Superior temporal gyrus (tissue), 1 donor: ENCODE measurements around the gene SUGCT.
A peak's percentile ranks its signal among the peaks of the same experiment; 100 is the strongest.

ENCODE experiments used
- DNase-seq: peaks from one replicate; pipeline ENCODE4 v3.0.0-alpha.2; 2016; ENCODE audit errors: extremely low spot score

SUGCT gene

DNA sequence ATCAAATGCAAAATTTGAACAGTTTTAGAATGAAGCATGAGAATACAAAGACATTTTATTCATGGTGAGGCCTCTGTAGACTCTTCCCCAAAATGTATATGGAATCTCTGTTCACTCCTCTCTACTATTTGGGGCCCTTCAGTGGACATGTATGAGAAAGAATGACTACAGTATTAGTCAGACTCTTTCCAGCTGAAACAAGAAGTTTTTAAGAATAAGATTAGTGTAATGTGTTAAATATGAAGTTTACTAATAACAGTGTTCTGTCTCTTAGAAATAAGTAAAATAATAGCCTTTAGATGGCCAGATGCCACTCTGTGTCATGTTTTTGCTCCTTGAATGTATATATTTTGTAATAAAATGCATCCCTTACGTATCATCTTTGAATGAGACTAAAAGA, 585.6 kb downstream of the SUGCT start:
- no peak for DNase-seq

DNA sequence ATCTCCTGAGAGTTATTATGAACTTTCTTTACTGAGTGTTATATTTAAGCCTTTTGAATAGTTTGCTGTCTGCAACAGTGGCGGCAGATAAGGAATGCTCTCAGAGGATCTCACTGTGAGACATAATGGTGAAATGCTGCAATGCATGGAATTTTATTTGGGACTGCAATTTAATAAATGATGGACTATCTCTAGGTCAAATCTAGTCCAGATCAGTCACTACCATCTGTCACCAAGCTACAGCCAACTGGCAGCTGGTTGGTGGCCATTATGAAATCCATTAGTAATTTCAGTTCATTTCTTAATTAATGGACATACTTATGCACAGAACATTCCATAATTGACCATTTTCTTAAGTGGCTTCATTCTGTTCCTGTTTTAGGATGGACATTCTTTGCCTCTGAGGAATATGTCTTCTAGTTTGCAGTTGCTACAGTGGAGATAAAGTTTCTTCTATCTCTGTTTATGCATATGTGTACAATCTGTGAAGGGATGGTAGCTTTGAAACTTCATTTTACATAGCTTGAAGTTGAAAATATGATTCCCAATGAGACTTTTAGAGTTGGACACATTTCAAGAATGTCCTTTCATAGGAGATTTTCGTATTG, 586.6 kb downstream of the SUGCT start:
- no peak for DNase-seq

DNA sequence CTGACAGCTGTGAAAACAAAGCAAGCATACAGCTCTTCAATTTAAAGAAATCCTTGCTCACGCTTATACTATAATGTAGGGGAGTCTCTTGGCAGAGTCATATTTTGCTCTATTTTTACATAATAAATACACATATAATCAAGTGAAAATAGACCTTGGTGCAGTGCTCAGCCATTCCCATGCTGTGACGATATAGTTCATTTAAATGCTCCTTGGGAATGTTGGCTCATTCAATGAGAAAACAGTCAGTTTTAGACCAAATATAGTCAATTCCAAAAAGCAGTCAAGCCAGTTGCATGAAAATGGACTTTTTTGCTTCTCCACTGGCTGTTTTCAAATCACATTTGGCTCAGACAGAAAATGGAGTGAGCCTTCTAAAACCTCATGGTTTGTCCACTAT, 587.4 kb downstream of the SUGCT start:
- DNase-seq: no peak

DNA sequence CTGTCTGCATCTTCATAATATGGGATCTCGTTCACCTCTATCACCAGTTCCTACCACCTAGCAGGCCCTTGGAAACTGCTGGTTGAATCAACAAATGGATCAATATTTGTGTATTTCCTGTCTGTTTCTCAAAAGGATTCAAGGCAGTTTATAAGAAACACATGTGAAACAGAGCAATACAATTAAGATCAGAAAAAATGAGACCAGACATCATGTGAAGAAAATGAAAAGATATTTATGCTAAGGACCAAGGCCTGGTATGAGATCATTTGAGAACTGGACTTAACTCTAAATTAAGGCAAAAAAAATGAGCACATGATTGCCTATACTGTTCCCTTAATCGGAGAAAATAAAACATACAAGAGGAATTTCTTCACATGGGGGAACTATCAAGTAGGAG, 589.0 kb downstream of the SUGCT start:
- no peak for DNase-seq

DNA sequence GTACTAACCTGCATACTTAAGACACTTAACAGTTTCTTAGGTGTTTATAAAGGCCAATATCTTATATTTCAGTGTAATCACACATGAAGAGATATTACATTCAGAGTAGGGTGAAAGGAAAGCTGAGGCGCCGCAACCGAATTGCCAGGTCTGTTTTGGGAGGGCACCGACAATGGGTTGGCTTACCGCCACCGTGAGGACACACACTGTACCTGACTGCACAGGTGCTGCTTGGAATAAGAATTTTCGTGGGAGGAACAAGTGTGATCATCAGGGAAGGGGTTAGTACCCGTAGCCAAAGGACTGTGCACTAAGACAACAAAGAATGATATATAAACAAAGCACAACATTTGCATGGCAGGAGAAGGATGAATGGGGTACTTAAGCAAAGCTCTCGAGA, 591.8 kb downstream of the SUGCT start:
- DNase-seq: no peak

DNA sequence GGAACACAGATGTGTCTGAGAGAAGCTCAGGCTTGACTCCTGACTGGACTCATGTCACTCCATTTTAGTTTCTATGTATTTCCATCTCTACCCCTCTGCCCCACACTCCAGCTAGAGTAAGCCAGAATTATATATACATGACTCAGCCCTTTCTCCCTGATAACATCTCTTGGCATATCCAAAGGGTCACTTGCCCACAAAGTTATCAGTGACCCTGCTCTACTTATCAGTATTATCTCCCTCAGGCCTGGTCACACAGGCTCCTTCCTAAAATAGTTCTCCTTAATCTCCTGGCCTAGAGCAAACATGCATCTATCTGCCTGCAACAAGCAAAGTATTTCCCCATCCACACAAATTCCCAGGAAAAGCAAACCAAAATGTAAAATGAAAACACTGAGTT, 598.3 kb downstream of the SUGCT start:
- DNase-seq: no peak

DNA sequence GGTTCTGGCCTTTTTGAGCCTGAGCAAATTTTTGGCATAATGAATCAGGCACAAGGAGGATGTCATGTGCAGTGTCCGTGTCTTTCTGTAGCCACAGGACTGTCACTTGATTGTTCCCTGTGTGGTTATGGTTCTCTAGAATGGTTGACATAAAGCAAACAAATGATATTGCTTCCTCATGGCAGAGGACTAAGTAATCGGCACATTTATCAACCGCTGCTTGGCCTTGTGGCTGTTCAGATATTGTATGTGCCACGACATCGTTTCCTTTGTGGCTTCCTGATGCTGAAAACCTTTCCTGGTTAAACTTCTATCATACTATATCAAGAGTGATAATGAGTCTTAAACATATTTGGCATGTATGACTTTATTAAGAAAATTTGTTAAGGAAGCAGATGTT, 598.8 kb downstream of the SUGCT start:
- no peak for DNase-seq

DNA sequence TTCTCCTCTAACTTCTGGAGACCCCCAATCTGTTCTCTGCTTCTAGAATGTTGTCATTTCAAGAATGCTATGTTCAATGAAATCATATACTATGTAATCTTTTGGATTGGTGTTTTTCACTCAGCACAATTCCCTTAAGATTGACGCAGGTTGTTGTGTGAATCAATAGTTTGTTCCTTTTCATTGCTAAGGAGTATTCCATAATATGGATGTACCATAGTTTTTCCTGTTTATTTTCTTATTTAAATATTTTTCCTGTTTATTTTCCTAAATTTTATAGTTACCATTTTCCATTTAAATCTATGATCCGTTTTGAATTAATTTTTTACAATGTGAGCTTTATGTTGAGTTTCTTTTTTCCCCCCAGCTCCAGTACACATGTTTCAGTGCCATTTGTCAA, 604.5 kb downstream of the SUGCT start:
- DNase-seq: no peak

DNA sequence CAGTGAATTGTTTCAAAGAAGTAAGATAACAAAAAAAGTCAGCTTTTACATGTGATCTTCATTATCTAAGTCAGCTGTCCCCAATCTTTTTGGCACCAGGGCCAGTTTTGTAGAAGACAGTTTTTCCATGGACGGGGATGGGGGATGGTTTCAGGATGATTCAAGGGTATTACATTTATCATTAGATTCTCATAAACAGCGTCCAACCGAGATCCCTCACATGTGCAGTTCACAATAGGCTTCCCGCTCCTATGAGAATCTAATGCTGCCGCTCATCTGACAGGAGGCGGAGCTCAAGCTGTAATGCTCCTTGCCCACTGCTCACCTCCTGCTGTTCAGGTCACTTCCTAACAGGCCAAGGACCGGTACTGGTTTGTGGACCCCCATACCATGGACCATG, 607.5 kb downstream of the SUGCT start:
- DNase-seq: no peak

DNA sequence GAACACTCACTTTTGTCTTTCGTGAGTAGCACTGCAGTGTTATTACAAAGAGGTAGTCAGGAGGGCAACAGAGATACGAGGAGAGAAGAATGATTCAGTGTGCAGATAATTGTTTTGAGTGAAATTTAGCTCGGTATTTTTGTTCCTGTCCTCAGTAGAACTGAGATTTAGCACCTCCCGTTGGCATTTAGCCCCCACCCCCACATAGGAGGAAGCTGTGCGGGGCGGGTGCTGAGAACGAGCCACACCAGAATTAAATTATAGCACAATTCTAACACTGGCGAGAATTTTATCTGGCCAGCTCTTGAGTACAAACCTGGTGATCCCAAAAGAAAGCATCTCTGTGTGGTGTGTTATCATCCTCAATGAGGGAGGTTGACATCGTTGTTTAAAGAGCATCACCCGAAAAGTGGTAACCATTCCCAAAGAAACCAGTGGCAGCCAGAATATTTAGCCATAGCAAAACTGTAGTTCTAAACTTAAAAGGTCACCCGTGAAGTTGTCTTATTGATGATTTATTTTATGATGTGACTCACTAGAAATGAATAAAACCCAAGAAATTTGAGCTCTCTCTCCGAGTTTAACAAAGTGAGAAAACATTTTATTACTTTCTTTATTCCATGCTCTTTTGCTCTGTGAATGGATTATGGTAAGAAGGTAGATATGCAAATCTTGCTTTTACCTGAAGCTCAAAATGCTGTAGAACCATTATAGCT, 612.2 kb downstream of the SUGCT start:
- no peak for DNase-seq

DNA sequence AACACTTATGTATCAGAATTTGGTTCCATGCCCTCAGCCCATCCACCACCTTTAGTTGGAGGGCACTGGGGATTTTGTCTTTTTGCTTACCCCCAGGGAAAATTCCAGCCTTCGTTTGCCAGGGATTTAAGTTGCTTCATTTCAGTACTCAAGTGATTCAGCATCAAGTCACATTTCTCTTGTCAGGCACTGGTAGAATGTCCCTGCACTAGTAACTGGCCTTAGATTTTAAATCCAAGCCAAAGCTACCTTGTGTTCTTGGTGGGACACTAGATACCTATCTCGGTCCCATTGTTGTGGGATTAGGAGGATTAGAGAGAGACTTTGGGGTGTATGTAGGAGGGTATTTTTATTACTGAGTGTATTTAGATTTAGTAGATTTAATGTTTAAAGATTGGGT, 613.1 kb downstream of the SUGCT start:
- no peak for DNase-seq

DNA sequence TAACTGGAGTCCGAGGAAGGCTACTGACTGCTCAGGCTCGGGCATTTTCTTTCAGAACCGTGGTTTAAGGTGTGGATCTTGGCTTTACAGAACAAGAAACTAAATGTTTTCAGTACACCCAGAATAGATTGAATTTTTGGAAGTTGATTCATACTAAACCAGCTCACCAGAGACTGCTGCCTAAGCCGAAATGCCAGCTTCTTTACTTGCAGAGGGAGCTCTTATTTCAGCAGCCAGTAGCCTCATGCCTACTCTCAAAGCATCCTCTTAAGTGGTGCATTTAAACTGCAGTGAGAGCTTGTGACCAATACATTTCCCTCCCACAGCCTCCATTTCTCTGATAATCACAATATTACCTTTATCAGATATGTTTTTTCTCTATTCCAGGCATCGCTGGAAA, 615.1 kb downstream of the SUGCT start:
- no peak for DNase-seq

DNA sequence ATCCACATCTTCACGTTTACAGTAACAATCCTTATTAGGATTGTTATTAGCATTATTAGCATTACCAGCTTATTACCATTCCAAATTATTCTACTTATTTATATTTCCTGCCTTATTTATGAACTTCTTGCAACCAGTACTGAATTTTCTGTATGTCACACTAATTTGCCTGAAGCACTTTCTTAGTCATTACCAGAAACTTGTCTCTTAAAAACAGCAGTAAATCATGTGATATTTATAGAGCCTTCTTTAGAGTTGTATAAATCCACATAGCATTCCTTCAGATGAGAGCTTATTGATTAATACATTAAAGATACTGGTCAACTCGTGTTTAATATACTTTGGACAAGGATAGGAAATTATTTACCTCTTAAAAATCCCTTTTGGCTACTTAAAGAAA, 618.6 kb downstream of the SUGCT start:
- DNase-seq: no peak

DNA sequence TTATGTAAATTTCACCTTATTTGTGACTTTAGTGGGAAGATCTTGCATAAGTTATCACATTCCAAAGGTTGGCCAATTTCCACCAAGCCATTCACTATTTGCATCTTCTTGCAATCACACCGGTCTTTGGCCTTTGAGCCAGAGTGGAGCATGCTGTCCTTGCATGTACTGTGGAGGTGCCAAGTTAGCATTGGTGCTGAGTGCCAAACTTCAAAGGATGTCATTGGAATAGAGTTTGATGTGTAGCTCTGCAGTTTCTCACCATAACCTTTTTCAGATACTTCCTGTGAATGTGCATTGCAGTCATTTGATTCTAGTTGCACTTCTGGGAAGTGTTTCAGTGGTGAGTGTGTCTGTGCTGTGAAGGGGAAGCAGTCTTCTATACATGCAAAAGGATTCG, 620.6 kb downstream of the SUGCT start:
- no peak for DNase-seq

DNA sequence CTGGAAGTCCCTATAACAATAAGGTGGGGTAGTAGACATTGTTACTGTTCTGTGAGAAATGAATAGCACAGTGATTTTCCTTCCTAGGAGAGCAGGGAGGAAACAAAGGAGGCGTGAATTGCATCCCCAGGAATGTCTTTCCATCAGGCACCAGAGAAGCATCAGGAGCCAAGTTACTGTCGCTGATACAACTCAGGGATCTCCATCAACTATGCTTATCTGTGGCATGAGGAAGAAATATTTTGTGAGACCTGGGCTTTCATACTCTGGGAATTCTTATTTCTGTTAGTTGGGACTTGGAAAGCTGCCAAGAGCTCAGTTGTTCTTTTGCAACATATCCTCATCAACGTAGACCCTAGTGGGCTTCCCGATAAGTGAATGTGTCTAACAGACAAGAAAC, 622.3 kb downstream of the SUGCT start:
- DNase-seq: no peak

DNA sequence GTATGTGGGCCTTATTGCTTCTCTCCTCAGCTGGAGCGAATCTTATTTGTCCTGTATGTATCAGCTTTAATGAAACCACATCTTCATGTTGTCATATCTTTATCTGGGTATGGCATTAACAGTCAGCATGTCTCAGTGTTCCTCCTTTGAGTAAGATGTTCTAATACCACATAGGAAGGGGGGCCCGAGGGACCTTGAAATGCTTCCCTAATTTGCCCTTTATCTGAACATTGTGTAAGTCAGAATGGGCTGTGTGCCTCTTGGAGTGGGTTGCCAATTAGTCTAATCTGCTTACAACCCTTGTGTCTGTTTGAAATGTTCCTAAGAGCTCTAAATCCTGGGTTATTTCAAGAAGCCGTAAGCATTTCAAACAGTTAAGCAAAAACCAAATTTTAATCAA, 623.8 kb downstream of the SUGCT start:
- DNase-seq: no peak

DNA sequence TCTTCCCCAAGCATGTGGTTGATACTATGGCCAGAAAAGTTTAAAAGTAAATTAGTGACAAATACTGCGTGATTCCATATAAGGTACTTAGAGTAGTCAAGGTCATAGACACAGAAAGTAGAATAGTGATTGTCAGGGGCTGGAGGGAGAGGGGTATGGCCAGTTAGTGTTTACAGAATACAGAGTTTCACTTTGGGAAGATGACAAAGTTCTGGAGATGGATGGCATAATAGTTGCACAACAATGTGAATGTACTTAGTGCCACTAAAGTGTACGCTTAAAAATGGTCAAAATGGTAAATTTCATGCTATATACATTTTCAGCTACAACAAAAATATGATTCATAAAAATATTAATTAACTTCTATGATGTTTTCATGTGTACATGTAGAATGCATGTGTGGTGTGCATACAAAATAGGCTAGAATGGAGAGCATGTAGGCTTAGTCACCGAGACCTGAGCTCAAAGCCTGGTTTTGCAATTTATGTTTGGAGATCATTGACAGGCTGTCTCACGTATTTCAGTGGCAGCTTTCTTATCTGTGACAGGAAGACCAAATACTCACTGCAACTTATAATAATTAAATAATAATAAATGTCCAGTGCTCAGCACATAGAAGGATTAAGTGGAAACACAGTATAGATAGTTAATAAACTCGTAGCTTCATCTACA, 625.6 kb downstream of the SUGCT start:
- peak; percentile 48 for DNase-seq

DNA sequence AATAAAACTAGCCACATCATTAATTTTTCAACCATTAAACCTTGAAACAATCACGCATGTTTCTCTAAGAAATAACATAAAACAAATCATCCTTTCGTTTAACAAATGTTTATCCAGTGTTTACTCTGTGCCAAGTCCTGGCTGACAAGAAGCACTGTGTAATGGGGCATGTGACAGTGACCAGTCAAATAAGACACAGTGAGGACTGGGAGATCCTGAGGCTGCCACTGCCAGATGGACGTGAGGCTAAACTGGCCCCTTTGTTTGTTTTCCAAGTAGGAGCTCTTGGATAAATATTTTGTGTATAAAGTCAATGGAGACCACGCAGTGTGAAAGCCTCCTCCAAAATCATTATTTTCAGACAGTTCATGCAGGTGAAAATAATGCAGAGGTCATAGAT, 626.2 kb downstream of the SUGCT start:
- DNase-seq: peak; percentile 75

DNA sequence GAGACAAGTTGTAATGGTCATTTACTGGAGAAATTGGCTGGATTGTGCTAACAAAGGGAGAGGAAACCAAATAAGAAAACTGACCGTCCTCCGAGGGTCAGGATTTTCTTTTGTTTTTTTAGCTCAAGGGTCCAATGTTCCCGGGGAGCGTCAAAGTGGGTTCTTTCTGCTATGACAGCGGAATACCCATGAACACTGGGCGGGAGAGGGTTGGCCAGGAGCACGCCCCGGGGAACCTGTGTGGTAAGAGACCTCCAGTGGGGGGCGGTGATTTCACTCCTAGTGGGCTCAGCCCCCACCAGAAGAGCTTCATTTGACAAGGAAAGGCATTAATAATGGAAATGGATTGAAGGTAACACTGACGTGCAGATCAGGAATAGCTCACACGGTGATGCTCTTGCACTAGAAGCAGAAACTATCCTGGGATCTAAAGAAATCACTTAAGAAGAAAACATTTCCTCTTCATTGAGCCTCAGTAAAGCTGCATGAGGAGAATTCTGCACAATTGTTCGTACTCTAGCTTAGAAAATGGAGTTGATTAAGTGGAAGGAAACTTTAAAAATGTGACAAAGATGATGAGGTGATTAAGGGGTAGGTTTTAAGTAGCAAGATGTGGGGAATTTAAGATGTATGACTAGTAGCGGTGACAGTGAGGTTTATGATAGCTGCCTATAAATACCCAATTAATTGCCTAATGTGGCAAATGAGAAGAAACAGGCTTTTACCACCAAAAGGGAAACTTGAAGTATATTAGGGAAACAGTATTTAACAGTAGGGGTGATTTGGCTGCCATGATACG, 627.2 kb downstream of the SUGCT start:
- DNase-seq: no peak

DNA sequence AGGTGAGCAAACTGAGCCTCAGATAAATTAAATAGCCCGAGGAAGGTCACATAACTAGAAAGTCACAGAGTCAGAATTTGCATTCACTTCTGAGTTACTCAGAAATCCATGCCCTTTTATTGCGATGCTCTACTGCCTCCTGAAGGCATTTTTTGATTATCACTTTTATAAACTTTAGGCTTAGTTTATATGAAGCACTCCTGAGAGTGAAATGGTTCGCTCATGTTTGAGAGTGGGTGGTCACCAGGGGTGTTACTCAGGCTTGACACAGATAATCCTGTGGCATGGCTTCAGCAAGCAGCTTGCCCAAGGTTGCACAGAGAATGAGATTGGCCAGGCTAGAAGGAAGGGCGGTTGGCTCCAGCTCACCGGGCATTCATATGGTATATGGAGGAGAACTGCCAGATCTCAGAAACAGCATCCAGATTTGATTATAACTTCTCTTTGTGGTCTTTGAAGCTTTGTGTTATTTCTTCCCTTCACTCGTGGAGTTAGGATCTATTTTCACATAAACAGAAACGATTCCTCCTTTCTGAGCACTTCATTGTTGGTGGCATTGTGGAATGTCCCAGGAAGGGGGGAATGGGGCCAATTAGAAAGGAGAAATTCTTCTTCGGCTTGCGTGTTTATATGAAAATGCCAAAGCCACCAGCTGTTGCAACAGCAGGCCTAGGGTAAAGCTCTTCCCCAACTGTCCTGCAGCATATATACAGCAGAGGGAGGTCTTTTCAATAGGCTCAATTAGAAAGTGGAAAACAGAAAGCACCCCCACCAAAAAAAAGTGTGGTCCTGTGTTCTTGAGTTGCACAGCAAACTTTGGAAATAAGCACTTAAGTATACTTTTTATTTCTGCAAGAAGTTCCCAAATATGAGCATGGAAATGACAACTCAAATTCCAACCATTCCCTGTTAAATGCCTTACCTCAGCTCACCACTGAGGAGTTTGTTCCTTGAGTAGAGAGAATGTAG, 628.8 kb downstream of the SUGCT start:
- peak; percentile 62 for DNase-seq

DNA sequence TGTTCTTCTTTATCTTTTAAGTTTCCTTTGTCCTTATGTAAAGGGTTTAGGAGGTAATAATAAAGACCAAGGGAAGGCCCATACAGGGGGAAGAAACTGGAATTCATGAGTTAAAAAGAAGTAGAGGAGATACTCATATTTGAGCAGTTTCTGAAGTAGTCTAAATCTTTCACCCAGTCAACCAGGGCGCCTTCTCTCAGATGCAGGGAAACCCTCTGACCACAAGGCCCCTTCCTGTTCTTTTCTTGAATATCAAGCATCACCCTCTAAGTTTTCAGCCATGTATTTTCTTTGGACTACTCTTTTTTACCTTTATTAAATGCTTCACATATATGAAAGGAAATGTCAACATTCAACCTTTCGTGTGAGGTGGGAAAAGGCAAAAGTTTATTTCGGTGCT, 630.8 kb downstream of the SUGCT start:
- no peak for DNase-seq
